ENCODE data around the gene BMP10. TPM values are rescaled to one million over a fixed set of nuclear protein-coding genes. Genes with fewer than 3 reads are reported as not detected.

Gene BMP10, protein sequence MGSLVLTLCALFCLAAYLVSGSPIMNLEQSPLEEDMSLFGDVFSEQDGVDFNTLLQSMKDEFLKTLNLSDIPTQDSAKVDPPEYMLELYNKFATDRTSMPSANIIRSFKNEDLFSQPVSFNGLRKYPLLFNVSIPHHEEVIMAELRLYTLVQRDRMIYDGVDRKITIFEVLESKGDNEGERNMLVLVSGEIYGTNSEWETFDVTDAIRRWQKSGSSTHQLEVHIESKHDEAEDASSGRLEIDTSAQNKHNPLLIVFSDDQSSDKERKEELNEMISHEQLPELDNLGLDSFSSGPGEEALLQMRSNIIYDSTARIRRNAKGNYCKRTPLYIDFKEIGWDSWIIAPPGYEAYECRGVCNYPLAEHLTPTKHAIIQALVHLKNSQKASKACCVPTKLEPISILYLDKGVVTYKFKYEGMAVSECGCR
- total RNA-seq = not detected in 2 replicates

DNA sequence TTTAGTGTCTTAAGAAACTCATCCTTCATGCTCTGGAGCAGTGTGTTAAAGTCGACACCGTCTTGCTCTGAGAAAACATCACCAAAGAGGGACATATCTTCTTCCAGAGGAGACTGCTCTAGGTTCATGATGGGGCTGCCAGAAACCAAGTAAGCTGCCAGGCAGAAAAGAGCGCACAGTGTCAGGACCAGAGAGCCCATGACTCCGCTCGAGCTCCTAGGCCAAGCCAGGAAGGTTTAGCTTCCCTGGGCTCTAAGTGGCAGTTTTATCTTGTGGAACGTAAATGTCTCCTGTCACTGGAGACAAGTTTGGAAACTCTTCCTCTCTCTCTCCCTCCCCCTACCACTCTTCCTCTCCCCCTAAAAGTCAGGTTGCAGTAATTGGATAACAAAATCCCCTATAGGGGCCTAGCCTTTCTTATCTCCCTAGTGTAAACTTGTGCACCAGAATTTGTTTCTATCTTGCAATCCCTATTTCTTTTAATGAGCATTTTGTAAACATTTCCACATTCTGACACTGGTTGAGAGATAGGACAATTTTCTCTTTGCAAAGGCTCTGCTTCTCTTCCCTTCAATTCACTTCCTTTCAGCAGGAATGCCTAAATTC lies at the start of gene BMP10:
TSS of gene BMP10 (minus strand) at position 239 of the 606 bp plus-strand sequence. CDS start at position 200, 39 bp downstream.

Other genes starting within 250 kb of the BMP10 start
- gene PROKR1, start 227.8 kb downstream of the BMP10 start, total RNA-seq = not detected in 2 replicates
- gene ARHGAP25, start 136.6 kb downstream of the BMP10 start, total RNA-seq = 2.5 and 3.2 TPM in 2 replicates
- gene GKN2, start 81.5 kb upstream of the BMP10 start, total RNA-seq = not detected in 2 replicates
- gene GKN1, start 103.2 kb upstream of the BMP10 start, total RNA-seq = not detected in 2 replicates
- gene ANTXR1, start 141.8 kb upstream of the BMP10 start, total RNA-seq = 65.2 and 81.3 TPM in 2 replicates

Data from cardiac ventricle fibroblast (primary cell).